ENCODE measurements around the gene KRTAP10-12. TPM values are rescaled to one million over a fixed set of nuclear protein-coding genes. Genes with fewer than 3 reads are reported as not detected.

KRTAP10-12 gene
- total and polyA plus RNA-seq, 2 of the 13 experiments (the other 11 are each of a cell fraction or from before 2014, with no cell fraction given), result not detected

DNA sequence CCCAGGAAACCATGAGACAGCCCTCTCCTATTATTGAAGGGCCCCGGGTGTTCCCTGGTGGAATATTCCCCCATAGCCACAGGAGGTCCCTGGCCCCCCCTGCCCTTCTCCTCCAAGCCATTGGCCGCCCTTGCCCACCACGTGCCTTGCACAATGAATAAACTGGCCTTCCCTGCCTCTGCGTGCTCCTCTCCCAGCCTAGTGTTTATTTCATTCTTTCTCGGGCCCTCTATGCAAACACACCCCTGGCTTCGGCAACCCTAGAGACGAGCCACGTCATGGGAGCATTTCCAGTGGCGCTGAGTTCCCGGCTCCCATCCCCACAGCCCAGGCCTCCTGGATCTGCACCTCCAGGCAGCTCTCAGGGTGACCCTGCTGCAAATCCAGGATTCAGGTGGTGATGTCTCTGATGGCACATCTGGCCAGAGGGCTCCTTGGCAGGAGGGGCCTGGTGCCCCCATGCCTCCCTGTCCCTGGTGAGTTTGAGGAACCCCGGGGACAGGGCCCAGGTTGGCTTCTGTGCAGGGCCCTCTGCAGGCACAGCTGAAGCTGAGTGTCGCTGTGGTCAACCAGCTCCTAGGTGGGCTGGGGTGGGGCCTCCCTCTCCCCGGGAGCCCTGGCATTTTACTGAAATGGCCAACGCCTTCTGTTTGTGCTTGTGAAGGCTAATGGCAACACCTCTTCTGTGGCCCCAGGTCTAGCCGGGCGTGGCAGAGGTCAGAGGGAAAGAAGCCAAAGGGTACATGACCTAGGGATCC, 6.2 kb downstream of the KRTAP10-12 start (continued):
- TF ChIP-seq, protein P1, sequence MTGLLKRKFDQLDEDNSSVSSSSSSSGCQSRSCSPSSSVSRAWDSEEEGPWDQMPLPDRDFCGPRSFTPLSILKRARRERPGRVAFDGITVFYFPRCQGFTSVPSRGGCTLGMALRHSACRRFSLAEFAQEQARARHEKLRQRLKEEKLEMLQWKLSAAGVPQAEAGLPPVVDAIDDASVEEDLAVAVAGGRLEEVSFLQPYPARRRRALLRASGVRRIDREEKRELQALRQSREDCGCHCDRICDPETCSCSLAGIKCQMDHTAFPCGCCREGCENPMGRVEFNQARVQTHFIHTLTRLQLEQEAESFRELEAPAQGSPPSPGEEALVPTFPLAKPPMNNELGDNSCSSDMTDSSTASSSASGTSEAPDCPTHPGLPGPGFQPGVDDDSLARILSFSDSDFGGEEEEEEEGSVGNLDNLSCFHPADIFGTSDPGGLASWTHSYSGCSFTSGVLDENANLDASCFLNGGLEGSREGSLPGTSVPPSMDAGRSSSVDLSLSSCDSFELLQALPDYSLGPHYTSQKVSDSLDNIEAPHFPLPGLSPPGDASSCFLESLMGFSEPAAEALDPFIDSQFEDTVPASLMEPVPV (CRISPR knock-in tag; IDR thresholded peaks at IDR 0.05), result no peak
- TF ChIP-seq, protein P2, sequence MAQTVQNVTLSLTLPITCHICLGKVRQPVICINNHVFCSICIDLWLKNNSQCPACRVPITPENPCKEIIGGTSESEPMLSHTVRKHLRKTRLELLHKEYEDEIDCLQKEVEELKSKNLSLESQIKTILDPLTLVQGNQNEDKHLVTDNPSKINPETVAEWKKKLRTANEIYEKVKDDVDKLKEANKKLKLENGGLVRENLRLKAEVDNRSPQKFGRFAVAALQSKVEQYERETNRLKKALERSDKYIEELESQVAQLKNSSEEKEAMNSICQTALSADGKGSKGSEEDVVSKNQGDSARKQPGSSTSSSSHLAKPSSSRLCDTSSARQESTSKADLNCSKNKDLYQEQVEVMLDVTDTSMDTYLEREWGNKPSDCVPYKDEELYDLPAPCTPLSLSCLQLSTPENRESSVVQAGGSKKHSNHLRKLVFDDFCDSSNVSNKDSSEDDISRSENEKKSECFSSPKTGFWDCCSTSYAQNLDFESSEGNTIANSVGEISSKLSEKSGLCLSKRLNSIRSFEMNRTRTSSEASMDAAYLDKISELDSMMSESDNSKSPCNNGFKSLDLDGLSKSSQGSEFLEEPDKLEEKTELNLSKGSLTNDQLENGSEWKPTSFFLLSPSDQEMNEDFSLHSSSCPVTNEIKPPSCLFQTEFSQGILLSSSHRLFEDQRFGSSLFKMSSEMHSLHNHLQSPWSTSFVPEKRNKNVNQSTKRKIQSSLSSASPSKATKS (CRISPR knock-in tag; IDR thresholded peaks at IDR 0.05), result no peak
- TF ChIP-seq TFDP2 (CRISPR knock-in tag; IDR thresholded peaks at IDR 0.05) (0 out of 2 replicates have a peak, but pooled peaks have one; percentile 37), ZSCAN30 (CRISPR knock-in tag; IDR thresholded peaks at IDR 0.05) (no peak), TFE3 (CRISPR knock-in tag; IDR thresholded peaks at IDR 0.05) (no peak), HHEX (CRISPR knock-in tag; IDR thresholded peaks at IDR 0.05) (no peak), MXD4 (CRISPR knock-in tag; IDR thresholded peaks at IDR 0.05) (no peak), RFXAP (CRISPR knock-in tag; IDR thresholded peaks at IDR 0.05; ENCODE audit: borderline replicate concordance) (peak; percentile 45; the same call in 1 of the 2 replicates), FOXA3 (CRISPR knock-in tag; IDR thresholded peaks at IDR 0.05) (peak; percentile 77; the same call in 1 of the 2 replicates), SPEN (CRISPR knock-in tag; IDR thresholded peaks at IDR 0.05; ENCODE audit: low read depth) (peak; percentile 52; the same call in 1 of the 2 replicates), ZNF746 (CRISPR knock-in tag; IDR thresholded peaks at IDR 0.05) (0 out of 2 replicates have a peak, but pooled peaks have one; percentile 39), FLYWCH1 (CRISPR knock-in tag; IDR thresholded peaks at IDR 0.05) (no peak), FOXJ3 (CRISPR knock-in tag; IDR thresholded peaks at IDR 0.05; ENCODE audit: borderline replicate concordance) (no peak)
- TF ChIP-seq, protein P3, sequence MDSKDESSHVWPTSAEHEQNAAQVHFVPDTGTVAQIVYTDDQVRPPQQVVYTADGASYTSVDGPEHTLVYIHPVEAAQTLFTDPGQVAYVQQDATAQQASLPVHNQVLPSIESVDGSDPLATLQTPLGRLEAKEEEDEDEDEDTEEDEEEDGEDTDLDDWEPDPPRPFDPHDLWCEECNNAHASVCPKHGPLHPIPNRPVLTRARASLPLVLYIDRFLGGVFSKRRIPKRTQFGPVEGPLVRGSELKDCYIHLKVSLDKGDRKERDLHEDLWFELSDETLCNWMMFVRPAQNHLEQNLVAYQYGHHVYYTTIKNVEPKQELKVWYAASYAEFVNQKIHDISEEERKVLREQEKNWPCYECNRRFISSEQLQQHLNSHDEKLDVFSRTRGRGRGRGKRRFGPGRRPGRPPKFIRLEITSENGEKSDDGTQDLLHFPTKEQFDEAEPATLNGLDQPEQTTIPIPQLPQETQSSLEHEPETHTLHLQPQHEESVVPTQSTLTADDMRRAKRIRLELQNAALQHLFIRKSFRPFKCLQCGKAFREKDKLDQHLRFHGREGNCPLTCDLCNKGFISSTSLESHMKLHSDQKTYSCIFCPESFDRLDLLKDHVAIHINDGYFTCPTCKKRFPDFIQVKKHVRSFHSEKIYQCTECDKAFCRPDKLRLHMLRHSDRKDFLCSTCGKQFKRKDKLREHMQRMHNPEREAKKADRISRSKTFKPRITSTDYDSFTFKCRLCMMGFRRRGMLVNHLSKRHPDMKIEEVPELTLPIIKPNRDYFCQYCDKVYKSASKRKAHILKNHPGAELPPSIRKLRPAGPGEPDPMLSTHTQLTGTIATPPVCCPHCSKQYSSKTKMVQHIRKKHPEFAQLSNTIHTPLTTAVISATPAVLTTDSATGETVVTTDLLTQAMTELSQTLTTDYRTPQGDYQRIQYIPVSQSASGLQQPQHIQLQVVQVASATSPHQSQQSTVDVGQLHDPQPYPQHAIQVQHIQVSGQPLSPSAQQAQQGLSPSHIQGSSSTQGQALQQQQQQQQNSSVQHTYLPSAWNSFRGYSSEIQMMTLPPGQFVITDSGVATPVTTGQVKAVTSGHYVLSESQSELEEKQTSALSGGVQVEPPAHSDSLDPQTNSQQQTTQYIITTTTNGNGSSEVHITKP (CRISPR knock-in tag; IDR thresholded peaks at IDR 0.05; ENCODE audit: low read depth), result 0 out of 2 replicates have a peak, but pooled peaks have one; percentile 22
- TF ChIP-seq, protein P4, sequence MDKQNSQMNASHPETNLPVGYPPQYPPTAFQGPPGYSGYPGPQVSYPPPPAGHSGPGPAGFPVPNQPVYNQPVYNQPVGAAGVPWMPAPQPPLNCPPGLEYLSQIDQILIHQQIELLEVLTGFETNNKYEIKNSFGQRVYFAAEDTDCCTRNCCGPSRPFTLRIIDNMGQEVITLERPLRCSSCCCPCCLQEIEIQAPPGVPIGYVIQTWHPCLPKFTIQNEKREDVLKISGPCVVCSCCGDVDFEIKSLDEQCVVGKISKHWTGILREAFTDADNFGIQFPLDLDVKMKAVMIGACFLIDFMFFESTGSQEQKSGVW (CRISPR knock-in tag; IDR thresholded peaks at IDR 0.05; ENCODE audit: borderline replicate concordance), result no peak
